Measurements from ENCODE around the gene POLD1.

DNA sequence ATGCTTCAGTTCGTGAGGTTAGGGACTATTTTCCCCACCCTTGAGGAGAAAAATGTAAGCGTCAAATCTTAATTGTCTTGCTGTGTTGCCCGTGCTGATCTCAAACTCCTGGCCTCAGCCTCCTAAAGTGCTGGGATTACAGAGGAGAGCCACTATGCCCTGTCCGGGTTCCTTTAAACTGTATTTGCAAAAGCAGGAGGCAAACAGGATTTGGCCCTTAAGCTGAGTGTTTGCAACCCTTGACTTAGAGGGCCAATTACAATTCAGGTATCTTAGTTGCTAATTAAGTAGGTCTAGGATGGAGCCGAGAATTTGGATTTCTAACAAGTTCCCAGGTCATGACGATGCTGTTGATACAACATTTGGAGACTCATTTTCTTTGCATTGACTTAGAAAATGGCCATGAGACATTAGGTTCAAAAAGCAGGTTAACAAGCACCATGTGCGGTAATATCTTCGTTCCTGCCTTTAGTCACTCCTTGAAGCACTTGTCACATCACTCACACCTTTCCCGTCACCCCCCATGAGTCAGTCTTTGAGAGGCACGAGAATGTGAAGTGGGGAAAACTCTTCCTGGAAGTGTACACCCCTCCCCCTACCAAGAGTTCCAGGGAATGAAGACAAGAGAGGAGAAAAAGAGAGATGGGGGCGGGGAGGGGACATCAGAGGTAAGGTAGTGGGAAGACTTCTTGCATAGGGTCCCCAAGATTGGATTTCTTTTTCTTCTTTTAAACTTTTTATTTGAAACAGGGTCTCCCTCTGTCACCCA lies 21.3 kb upstream of the POLD1 start:
- TF ChIP-seq, protein P1, sequence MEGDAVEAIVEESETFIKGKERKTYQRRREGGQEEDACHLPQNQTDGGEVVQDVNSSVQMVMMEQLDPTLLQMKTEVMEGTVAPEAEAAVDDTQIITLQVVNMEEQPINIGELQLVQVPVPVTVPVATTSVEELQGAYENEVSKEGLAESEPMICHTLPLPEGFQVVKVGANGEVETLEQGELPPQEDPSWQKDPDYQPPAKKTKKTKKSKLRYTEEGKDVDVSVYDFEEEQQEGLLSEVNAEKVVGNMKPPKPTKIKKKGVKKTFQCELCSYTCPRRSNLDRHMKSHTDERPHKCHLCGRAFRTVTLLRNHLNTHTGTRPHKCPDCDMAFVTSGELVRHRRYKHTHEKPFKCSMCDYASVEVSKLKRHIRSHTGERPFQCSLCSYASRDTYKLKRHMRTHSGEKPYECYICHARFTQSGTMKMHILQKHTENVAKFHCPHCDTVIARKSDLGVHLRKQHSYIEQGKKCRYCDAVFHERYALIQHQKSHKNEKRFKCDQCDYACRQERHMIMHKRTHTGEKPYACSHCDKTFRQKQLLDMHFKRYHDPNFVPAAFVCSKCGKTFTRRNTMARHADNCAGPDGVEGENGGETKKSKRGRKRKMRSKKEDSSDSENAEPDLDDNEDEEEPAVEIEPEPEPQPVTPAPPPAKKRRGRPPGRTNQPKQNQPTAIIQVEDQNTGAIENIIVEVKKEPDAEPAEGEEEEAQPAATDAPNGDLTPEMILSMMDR (IDR thresholded peaks at IDR 0.05): no peak
- TF ChIP-seq POLR2AphosphoS5 (IDR thresholded peaks at IDR 0.05) (no peak), POLR2A (IDR thresholded peaks at IDR 0.05) (no peak), EP300 (IDR thresholded peaks at IDR 0.05) (no peak)

All from gastroesophageal sphincter (tissue), 3 donors.